Upper lobe of left lung (tissue), 6 donors: ENCODE measurements around the gene RING1. TPM values are rescaled to one million over a fixed set of nuclear protein-coding genes. Genes with fewer than 3 reads are reported as not detected.

Experiments used
- ATAC-seq, 2 donors: fragments of 200-7000 bp; cut with Tn5 transposase; one replicate each; pipeline ENCODE4 v1.9.1; 2022; ENCODE audit warnings: mild to moderate bottlenecking in 2 of 2, moderate library complexity in 2 of 2; ENCODE audit not compliant: low FRiP score in 2 of 2
- DNase-seq, 2 donors: peaks; one replicate each; pipeline ENCODE4 v3.0.0-alpha.2; 2019 to 2020
- H3K27ac ChIP-seq, 4 donors: fragments of 200-600 bp; sonication (generic); one replicate each; pipeline ENCODE4 v1.5.1; 2016 to 2019
- H3K27me3 ChIP-seq, 4 donors: fragments of 200-600 bp; sonication (generic); one replicate each; pipeline ENCODE4 v1.5.1; 2017 to 2019
- H3K36me3 ChIP-seq, 4 donors: fragments of 200-600 bp; sonication (generic); one replicate each; pipeline ENCODE4 v1.5.1; 2016 to 2019
- H3K4me1 ChIP-seq, 4 donors: fragments of 200-600 bp; sonication (generic); one replicate each; pipeline ENCODE4 v1.5.1; 2018 to 2019
- H3K4me3 ChIP-seq, 4 donors: fragments of 200-600 bp; sonication (generic); one replicate each; pipeline ENCODE4 v1.5.1; 2017 to 2019; ENCODE audit warnings: mild to moderate bottlenecking in 2 of 4, moderate library complexity in 1 of 4
- H3K9me3 ChIP-seq, 4 donors: fragments of 200-600 bp; sonication (generic); one replicate each; pipeline ENCODE4 v1.5.1; 2018 to 2019
- CTCF ChIP-seq, 6 experiments: fragments of 450-650 bp in 4 of 6; fragments of 200-600 bp in 2 of 6; sonication (generic) in 2 of 6; IDR thresholded peaks; one replicate each; pipeline ENCODE4 v1.5.1; 2016 to 2019; ENCODE audit warnings: antibody characterized with exemption in 6 of 6
- EP300 ChIP-seq, 4 donors: sonication (generic); formaldehyde crosslinking; IDR thresholded peaks; one replicate each; pipeline ENCODE4 v1.5.1; 2017; ENCODE audit warnings: antibody characterized with exemption in 4 of 4, control low read depth in 2 of 4
- POLR2A ChIP-seq, 4 donors: fragments of 450-650 bp; IDR thresholded peaks; one replicate each; pipeline ENCODE4 v1.5.1; 2016 to 2017; ENCODE audit warnings: antibody characterized with exemption in 4 of 4, mild to moderate bottlenecking in 2 of 4
- POLR2AphosphoS5 ChIP-seq, 2 donors: sonication (generic); formaldehyde crosslinking; IDR thresholded peaks; one replicate each; pipeline ENCODE4 v1.5.1; 2017; ENCODE audit warnings: antibody characterized with exemption in 2 of 2
- WGBS, 2 donors: methylation state at CpG; one replicate each; pipeline ENCODE4 v1.1.5; 2017 to 2018; 5-methylcytosine and 5-hydroxymethylcytosine counted together
- total RNA-seq, 6 donors: library from RNA; depleted of rRNA in 4 of 6; stranded (reverse); fragments of >200 nt in 4 of 6; gene quantifications; one replicate each; pipeline versions ENCODE4 v1.1.0 to v1.2.1, GENCODE V29; 2016 to 2021
- donor health status: DM: no; HTN: no; CAD: no; lungs with moderate emphysema.
- donor health status: DM: no; HTN: yes; CAD: no; lungs with severe emphysema.

RING1 gene
- total RNA-seq, 6 donors from 2014 or later = 17.9 to 50.6 (median 40.4) TPM

GRCh38 chr6:33236852-33237251 is 28.6 kb downstream of the RING1 start:
- no peak for ATAC-seq
- WGBS, 2 donors = 87 to 90% methylated on average over 6 of the region's 6 CpGs
- no peaks in the 10 kb centered on the region for H3K9me3 ChIP-seq
- no peaks in the 10 kb centered on the region for H3K27me3 ChIP-seq
- TF ChIP-seq POLR2AphosphoS5 (IDR thresholded peaks at IDR 0.05) (no peak), EP300 (IDR thresholded peaks at IDR 0.05) (no peak), CTCF (IDR thresholded peaks at IDR 0.05) (no peak)
- H3K36me3 ChIP-seq = no peaks in the 10 kb centered on the region
- H3K27ac ChIP-seq = no peak overlapping the region
- no peaks in the 10 kb centered on the region for H3K4me1 ChIP-seq
- DNase-seq = no peak
- H3K4me3 ChIP-seq = no peak overlapping the region

- Histone ChIP-seq H3K27me3 (no peaks in the 10 kb centered on the region), H3K4me1 (no peaks in the 10 kb centered on the region), H3K36me3 (no peaks in the 10 kb centered on the region), H3K4me3 (no peak overlapping the region), H3K9me3 (no peaks in the 10 kb centered on the region), H3K27ac (no peak overlapping the region)
- DNase-seq = no peak
- no peak for TF ChIP-seq EP300 (IDR thresholded peaks at IDR 0.05)
- no peak for TF ChIP-seq POLR2A (IDR thresholded peaks at IDR 0.05)
- TF ChIP-seq CTCF (IDR thresholded peaks at IDR 0.05) = no peak
- TF ChIP-seq POLR2AphosphoS5 (IDR thresholded peaks at IDR 0.05) = no peak
- no peak for ATAC-seq
- 81 to 93% methylated on average over 2 of the region's 2 CpGs for WGBS, 2 donors
Observed at GRCh38 chr6:33237741-33238140, 29.4 kb downstream of the RING1 start.

DNA sequence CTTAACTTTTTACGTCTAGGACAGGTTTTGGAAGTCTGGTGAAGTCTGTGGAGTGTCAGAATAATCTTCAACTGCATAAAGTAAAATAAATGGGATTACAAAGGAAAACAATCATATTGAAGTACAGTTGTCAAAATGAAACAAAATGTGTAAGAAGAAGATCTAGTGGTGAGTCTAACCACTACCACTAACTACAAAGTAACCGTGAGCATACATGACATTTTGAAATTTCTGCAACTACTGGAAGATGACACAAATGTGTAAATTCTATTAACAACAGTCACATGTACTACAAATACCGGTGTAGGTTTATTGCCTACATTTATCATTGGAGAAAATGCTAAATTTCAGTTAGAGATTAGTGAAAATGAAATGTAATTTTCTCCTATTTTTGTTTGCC is 33.7 kb downstream of the RING1 start:
- H3K4me3 ChIP-seq = no peak overlapping the region
- ATAC-seq = no peak
- no peaks in the 10 kb centered on the region for H3K27me3 ChIP-seq
- H3K4me1 ChIP-seq = no peaks in the 10 kb centered on the region
- DNase-seq = no peak
- no peaks in the 10 kb centered on the region for H3K36me3 ChIP-seq
- 55 to 65% methylated on average over 3 of the region's 3 CpGs for WGBS, 2 donors
- TF ChIP-seq POLR2AphosphoS5 (IDR thresholded peaks at IDR 0.05) = no peak
- TF ChIP-seq EP300 (IDR thresholded peaks at IDR 0.05) = no peak
- TF ChIP-seq POLR2A (IDR thresholded peaks at IDR 0.05) = no peak
- TF ChIP-seq CTCF (IDR thresholded peaks at IDR 0.05) = no peak
- H3K9me3 ChIP-seq = no peaks in the 10 kb centered on the region
- H3K27ac ChIP-seq = no peak overlapping the region

DNA sequence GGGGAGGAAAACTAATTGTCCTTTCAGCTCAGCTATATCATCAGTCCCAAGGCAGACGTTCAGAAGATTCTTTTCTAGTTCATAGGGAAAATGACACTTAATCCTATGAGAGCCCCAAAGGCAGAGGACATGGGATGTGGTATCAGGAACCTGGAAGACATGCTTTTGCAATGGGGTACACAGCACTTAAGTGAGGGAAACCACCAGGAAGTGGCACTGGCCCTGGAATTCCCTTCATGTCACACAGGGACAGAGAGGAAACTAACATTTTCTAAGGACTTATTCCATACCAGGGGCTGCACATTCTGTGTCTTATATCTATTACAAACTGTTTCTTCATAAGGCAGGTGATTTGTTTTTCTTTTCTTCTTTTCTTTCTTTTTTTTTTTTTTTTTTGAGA is 35.2 kb downstream of the RING1 start:
- ATAC-seq (no peak), DNase-seq (no peak)
- no peaks in the 10 kb centered on the region for H3K27me3 ChIP-seq
- no peak overlapping the region for H3K4me3 ChIP-seq
- peaks cover 7 to 8% (median 7%) of the 10 kb centered on the region in 4 donors for H3K4me1 ChIP-seq
- no peak overlapping the region for H3K27ac ChIP-seq
- no peaks in the 10 kb centered on the region for H3K36me3 ChIP-seq
- 45 to 54% methylated on average over 1 of the region's 1 CpG for WGBS, 2 donors
- TF ChIP-seq POLR2AphosphoS5 (IDR thresholded peaks at IDR 0.05) (no peak), POLR2A (IDR thresholded peaks at IDR 0.05) (no peak), CTCF (IDR thresholded peaks at IDR 0.05) (no peak), EP300 (IDR thresholded peaks at IDR 0.05) (no peak)
- H3K9me3 ChIP-seq = no peaks in the 10 kb centered on the region

DNA sequence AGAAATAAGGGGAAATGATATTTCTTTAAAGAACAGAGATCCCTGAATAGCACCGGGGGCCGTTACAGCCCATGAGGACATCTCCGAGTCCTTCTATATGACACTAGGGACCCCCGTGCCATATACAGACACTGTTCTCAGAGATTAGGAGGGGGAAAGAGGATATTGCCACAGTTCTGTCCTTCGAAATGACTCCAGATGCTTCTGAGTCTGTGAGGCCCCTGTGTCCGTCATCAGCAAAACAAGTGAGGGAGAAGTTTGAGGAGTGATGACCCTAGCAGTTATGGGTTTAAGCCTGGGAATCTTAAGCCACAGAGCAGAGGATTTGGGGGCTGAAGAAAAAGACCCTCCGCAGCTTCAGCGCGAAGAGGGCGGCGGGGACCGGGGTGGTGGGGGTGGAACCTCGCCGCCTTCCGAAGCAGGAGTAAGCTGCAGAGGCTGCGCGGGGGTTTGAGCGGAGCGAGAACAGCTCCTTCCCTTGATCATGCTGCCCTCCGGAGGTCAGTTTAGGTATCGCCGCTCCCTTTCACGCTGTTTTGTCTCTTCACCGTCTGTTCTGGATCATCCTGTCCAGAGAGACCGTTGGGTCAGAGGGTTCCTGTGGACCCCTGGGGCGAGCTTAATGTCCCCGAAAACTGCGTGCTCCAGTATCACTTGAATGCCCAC is 39.8 kb downstream of the RING1 start:
- DNase-seq (peak; percentile 86 to 89), ATAC-seq (peak; percentile 93 to 94)
- peaks cover 0 to 3% (median 0%) of the 10 kb centered on the region in 4 donors for H3K36me3 ChIP-seq
- TF ChIP-seq CTCF (IDR thresholded peaks at IDR 0.05) = peak; percentile 93 to 97 (median 96)
- TF ChIP-seq POLR2A (IDR thresholded peaks at IDR 0.05) = no peak
- peak in 1 of 2 donors; percentile 19 for TF ChIP-seq POLR2AphosphoS5 (IDR thresholded peaks at IDR 0.05)
- TF ChIP-seq EP300 (IDR thresholded peaks at IDR 0.05) = no peak
- 7 to 8% methylated on average over 21 to 28 of the region's 28 CpGs for WGBS, 2 donors
- H3K9me3 ChIP-seq = no peaks in the 10 kb centered on the region
- H3K27ac ChIP-seq = peak overlapping the region; percentile 88 to 97 (median 93)
- peak overlapping the region; percentile 11 to 57 (median 46) for H3K4me3 ChIP-seq
- peaks cover 23 to 30% (median 25%) of the 10 kb centered on the region in 4 donors for H3K4me1 ChIP-seq
- H3K27me3 ChIP-seq = no peaks in the 10 kb centered on the region
